ENCODE data around the gene MYO15B. TPM values are rescaled to one million over a fixed set of nuclear protein-coding genes. Genes with fewer than 3 reads are reported as not detected.

Gene MYO15B
- total RNA-seq, 2 experiments from 2014 or later, result 11.3 to 13.7 TPM

DNA sequence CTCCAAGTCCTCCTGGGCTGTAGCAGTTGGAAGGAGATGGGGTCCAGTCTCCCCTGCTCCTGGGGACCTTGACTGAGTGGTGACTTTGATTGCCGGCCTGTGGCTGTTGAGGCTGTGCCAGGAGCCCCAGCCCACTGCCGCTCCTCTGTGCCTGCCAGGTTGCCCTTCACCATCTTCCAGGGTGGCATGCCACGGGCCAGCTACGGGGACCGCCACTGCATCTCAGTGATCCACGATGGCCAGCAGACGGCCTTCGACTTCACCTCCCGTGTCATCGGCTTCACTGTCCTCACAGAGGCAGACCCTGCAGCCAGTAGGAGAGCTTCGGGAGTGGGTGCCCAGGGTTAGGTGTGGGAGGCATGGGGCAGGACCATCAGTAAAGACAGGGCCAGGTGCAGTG is 23.4 kb upstream of the MYO15B start:
- POLR2A ChIA-PET, result no interaction called here
- DNase-seq, result no peak
- Mint-ChIP-seq H3K27ac (no peak overlapping the region), H3K27me3 (no peaks in the 10 kb centered on the region), H3K4me3 (no peak overlapping the region), H3K36me3 (ENCODE audit: low read depth) (no peaks in the 10 kb centered on the region), H3K9me3 (no peaks in the 10 kb centered on the region), H3K4me1 (no peaks in the 10 kb centered on the region)
- CTCF ChIA-PET, result no interaction called here

DNA sequence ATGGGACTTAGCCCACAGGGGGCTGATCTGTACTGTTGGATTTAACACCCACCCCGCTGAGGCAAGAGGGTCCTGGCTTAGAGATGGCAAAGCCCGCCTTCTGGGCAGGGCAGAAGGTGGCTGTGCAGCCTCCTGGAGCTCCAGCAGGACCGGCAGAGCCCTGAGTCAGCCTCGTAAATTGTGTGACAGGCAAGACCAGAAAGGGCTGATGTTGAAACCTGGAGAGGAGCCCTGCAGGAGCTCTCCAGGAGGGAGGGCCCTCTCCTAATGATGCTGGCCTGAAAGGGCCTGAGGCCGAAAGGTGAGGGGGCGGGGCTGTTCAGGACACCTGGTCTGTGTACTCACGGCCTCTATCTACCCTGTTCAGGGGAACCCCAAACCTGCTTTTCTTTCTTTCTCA is 22.5 kb upstream of the MYO15B start:
- H3K27me3 Mint-ChIP-seq, result no peaks in the 10 kb centered on the region
- ChIA-PET POLR2A (no interaction called here), CTCF (no interaction called here)
- no peak overlapping the region for H3K4me3 Mint-ChIP-seq
- no peaks in the 10 kb centered on the region for H3K9me3 Mint-ChIP-seq
- no peak overlapping the region for H3K27ac Mint-ChIP-seq
- DNase-seq, result no peak
- no peaks in the 10 kb centered on the region for H3K4me1 Mint-ChIP-seq
- no peaks in the 10 kb centered on the region for H3K36me3 Mint-ChIP-seq (ENCODE audit: low read depth)

DNA sequence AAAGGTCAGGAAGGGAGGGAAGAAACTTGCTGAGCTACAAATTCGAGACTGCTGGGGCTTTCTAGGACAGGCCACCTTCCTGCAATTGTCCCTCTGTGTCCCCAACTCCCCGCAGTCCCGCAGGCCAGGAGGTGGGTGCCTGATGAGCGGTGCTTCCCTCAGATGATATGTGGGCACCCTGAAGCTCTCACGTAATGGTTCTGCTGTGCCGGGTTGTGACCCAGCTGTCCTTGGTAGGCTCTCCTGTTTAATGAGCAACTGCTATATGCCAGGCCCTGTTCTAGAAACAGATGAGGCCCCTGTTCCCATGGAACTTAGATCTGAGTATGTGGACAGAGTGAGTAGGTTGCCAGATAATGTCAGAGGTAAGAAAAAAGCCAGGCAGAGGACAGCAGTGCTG is 22.0 kb upstream of the MYO15B start:
- Mint-ChIP-seq H3K4me3 (no peak overlapping the region), H3K9me3 (no peaks in the 10 kb centered on the region), H3K4me1 (no peaks in the 10 kb centered on the region), H3K27me3 (no peaks in the 10 kb centered on the region), H3K27ac (no peak overlapping the region), H3K36me3 (ENCODE audit: low read depth) (no peaks in the 10 kb centered on the region)
- no peak for DNase-seq
- CTCF ChIA-PET, result no interaction called here
- POLR2A ChIA-PET, result no interaction called here

DNA sequence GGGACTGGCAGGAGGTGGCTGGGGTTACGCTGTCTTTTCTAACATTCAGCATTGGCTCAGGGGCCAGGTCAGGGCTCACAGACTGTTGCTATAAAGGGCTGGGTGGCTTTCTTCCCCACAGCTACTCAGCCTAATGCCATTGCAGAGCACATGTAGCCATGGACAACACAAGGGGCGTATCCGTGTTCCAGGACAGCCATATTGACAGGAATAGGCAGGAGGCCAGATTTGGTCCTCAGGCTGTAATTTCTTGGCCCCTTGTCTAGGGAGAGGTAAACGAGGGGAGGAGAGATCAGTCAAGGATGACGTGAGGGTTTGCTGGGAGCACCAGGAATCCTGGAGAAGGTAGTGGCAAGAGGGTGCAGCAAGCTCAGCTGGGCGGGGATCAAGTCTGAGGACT is 21.2 kb upstream of the MYO15B start:
- no peaks in the 10 kb centered on the region for H3K36me3 Mint-ChIP-seq (ENCODE audit: low read depth)
- H3K9me3 Mint-ChIP-seq, result no peaks in the 10 kb centered on the region
- H3K4me3 Mint-ChIP-seq, result no peak overlapping the region
- DNase-seq, result no peak
- peaks cover 3% of the 10 kb centered on the region for H3K4me1 Mint-ChIP-seq
- ChIA-PET POLR2A (no interaction called here), CTCF (no interaction called here)
- H3K27me3 Mint-ChIP-seq, result no peaks in the 10 kb centered on the region
- H3K27ac Mint-ChIP-seq, result no peak overlapping the region

DNA sequence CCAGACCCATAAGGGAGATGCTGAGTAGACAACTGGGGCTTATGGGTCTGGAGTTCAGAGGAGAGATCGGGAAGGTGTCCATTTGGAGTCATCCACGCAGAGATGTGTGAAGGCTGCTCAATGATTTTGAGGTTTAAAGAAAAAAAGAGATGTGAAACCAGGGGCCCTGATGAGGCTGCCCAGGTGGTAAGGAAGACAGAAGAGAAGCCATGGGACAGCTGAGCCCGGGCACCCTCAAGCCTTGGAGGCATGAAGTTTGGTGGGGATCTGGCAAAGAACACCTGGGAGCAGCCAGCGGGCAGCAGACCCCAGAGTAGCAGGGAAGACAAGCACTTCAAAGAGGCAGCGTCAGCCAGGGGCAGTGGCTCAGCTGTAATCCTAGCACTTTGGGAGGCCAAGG is 20.8 kb upstream of the MYO15B start:
- no peaks in the 10 kb centered on the region for H3K27me3 Mint-ChIP-seq
- POLR2A ChIA-PET, result no interaction called here
- no peaks in the 10 kb centered on the region for H3K9me3 Mint-ChIP-seq
- DNase-seq, result no peak
- no peak overlapping the region for H3K4me3 Mint-ChIP-seq
- H3K36me3 Mint-ChIP-seq (ENCODE audit: low read depth), result no peaks in the 10 kb centered on the region
- H3K27ac Mint-ChIP-seq, result no peak overlapping the region
- CTCF ChIA-PET, result interaction anchor here (0.6 kb wide), 1 partner anchor 53 kb away, joined by 4 read pairs; no protein-coding TSS in a partner anchor
- H3K4me1 Mint-ChIP-seq, result peaks cover 3% of the 10 kb centered on the region

DNA sequence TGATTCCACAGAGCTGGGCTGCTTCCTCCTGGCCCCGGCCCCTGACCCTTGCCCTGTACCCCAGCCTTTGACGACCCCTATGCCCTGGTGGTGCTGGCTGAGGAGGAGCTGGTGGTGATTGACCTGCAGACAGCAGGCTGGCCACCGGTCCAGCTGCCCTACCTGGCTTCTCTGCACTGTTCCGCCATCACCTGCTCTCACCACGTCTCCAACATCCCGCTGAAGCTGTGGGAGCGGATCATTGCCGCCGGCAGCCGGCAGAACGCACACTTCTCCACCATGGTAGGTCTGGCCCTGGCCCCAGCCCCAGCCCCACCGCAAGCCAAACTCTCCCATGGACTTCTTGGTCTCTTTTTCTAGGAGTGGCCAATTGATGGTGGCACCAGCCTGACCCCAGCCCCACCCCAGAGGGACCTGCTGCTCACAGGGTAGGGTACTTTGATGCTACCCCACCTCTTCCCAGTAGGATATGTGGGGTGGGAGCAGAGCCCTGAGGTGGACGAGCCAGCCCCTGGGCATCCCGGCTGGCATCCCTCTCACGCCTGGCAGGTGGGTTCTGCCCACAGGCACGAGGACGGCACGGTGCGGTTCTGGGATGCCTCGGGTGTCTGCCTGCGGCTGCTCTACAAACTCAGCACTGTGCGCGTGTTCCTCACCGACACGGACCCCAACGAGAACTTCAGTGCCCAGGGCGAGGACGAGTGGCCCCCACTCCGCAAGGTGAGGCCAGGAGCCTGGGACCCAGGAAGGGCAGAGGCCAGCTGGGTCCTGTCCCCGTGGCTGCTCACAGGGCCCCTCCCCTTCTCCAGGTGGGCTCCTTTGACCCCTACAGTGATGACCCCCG is 19.0 kb upstream of the MYO15B start:
- no peak overlapping the region for H3K27ac Mint-ChIP-seq
- H3K36me3 Mint-ChIP-seq (ENCODE audit: low read depth), result no peaks in the 10 kb centered on the region
- no peaks in the 10 kb centered on the region for H3K9me3 Mint-ChIP-seq
- no peak overlapping the region for H3K4me3 Mint-ChIP-seq
- no peaks in the 10 kb centered on the region for H3K27me3 Mint-ChIP-seq
- peaks cover 3% of the 10 kb centered on the region for H3K4me1 Mint-ChIP-seq
- no peak for DNase-seq
- ChIA-PET POLR2A (no interaction called here), CTCF (no interaction called here)

DNA sequence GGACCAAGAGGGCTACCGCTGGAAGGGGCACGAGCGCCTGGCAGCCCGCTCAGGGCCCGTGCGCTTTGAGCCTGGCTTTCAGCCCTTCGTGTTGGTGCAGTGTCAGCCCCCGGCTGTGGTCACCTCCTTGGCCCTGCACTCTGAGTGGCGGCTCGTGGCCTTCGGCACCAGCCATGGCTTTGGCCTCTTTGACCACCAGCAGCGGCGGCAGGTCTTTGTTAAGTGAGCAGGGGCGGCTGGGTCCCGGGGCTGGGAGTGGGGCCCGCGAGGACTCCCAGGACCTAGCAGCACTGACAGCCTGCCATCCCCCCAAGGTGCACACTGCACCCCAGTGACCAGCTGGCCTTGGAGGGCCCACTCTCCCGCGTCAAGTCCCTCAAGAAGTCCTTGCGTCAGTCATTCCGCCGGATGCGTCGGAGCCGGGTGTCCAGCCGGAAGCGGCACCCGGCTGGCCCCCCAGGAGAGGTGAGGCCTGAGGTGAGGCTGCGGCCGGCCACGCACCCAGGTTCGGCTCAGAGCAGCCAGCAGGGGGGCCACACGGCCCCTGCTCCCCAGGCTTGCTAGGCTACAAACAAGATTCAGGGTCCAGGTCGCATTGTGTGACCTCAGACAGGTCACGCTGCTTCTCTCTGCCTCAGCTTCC is 17.4 kb upstream of the MYO15B start:
- no peaks in the 10 kb centered on the region for H3K27me3 Mint-ChIP-seq
- POLR2A ChIA-PET, result interaction anchor here (1.9 kb wide), 1 partner anchor 18 kb away, joined by 7 read pairs; the partner anchor contains the start of gene MYO15B
- CTCF ChIA-PET, result no interaction called here

DNA sequence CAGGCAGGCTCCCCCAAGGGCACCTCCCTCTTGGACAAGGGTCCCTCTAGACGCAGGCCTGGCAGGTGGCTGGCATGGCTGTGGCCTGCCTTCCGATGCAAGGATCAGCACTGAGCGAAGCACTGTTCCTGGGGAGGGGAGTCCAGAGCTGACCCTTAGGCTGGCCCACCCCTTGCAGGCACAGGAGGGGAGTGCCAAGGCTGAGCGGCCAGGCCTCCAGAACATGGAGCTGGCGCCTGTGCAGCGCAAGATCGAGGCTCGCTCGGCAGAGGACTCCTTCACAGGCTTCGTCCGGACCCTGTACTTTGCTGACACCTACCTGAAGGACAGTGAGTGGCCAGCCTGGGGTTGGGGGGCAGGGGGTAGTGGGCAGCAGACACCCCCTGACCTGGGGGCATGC is 16.8 kb upstream of the MYO15B start:
- ChIA-PET CTCF (interaction anchor here (0.7 kb wide), 1 partner anchor 31 kb away, joined by 3 read pairs; no protein-coding TSS in a partner anchor), POLR2A (interaction anchor here (0.9 to 1.9 kb wide), 5 partner anchors 10 to 54 kb away, joined by 3 to 7 read pairs (median 4); partner anchors contain the start of genes MYO15B and TSEN54)
- H3K27me3 Mint-ChIP-seq, result no peaks in the 10 kb centered on the region
- no peaks in the 10 kb centered on the region for H3K9me3 Mint-ChIP-seq
- no peak overlapping the region for H3K27ac Mint-ChIP-seq
- DNase-seq, result no peak
- H3K36me3 Mint-ChIP-seq (ENCODE audit: low read depth), result no peaks in the 10 kb centered on the region
- peaks cover 3% of the 10 kb centered on the region for H3K4me1 Mint-ChIP-seq
- H3K4me3 Mint-ChIP-seq, result no peak overlapping the region

More for the DNA sequence above, 17.4 kb upstream of the MYO15B start:
- no peak for DNase-seq
- Mint-ChIP-seq H3K9me3 (no peaks in the 10 kb centered on the region), H3K36me3 (ENCODE audit: low read depth) (no peaks in the 10 kb centered on the region), H3K27ac (no peak overlapping the region), H3K4me1 (peaks cover 3% of the 10 kb centered on the region), H3K4me3 (no peak overlapping the region)

DNA sequence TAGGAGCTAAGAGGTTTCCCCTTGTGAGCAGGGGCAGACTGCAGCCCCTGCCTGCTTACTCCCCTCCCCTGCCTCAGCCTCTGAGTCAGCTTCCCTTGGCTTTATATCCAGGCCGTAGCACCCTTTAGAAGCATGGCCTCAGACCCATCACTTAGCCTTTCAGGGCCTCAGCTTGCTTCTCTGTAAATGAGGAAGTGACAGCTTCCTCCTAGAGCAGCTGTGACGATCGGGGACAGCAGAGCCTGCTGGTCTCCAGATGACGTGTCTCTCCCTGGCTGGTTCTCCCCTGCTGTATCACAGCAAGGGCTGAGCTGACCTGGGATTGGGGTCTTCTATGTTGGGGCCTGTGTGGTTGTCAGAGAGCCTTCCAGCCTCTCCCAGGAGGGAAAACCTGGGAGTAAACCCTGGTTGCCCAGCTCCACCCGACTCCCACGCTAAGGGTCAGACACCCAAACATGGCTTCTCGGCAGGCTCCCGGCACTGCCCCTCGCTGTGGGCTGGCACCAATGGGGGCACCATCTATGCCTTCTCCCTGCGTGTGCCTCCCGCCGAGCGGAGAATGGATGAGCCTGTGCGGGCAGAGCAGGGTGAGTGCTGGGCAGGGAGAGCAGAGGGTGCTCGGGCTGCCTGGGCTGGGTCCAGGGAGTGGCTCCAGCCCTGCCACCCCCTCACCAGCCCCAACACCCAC is 16.3 kb upstream of the MYO15B start:
- Mint-ChIP-seq H3K36me3 (ENCODE audit: low read depth) (no peaks in the 10 kb centered on the region), H3K27ac (no peak overlapping the region), H3K4me3 (no peak overlapping the region), H3K9me3 (no peaks in the 10 kb centered on the region), H3K4me1 (peaks cover 3% of the 10 kb centered on the region), H3K27me3 (no peaks in the 10 kb centered on the region)
- DNase-seq, result no peak
- ChIA-PET POLR2A (interaction anchor here (0.9 to 1.9 kb wide), 5 partner anchors 10 to 55 kb away, joined by 3 to 7 read pairs (median 4); partner anchors contain the start of genes MYO15B and TSEN54), CTCF (interaction anchor here (0.7 to 1.4 kb wide), 2 partner anchors 10 to 30 kb away, joined by 3 to 4 read pairs; no protein-coding TSS in a partner anchor)

DNA sequence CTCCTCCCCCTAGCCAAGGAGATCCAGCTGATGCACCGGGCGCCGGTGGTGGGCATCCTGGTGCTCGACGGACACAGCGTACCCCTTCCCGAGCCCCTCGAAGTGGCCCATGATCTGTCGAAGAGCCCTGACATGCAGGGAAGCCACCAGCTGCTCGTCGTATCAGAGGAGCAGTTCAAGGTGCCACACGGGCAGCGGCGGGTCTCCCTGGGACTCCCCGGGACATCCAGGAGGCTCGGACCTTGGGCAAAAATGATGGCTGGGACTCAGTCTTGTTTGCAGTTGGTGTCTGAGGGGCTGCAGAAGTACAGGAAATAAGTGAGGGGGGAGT is 15.8 kb upstream of the MYO15B start:
- CTCF ChIA-PET, result interaction anchor here (0.7 to 1.4 kb wide), 2 partner anchors 9 to 16 kb away, joined by 4 to 7 read pairs; no protein-coding TSS in a partner anchor
- POLR2A ChIA-PET, result interaction anchor here (0.9 to 1.9 kb wide), 2 partner anchors 16 to 37 kb away, joined by 3 to 7 read pairs; partner anchors contain the start of gene MYO15B
- H3K9me3 Mint-ChIP-seq, result no peaks in the 10 kb centered on the region
- DNase-seq, result no peak
- no peaks in the 10 kb centered on the region for H3K27me3 Mint-ChIP-seq
- no peaks in the 10 kb centered on the region for H3K36me3 Mint-ChIP-seq (ENCODE audit: low read depth)
- peaks cover 3% of the 10 kb centered on the region for H3K4me1 Mint-ChIP-seq
- H3K27ac Mint-ChIP-seq, result no peak overlapping the region
- no peak overlapping the region for H3K4me3 Mint-ChIP-seq

DNA sequence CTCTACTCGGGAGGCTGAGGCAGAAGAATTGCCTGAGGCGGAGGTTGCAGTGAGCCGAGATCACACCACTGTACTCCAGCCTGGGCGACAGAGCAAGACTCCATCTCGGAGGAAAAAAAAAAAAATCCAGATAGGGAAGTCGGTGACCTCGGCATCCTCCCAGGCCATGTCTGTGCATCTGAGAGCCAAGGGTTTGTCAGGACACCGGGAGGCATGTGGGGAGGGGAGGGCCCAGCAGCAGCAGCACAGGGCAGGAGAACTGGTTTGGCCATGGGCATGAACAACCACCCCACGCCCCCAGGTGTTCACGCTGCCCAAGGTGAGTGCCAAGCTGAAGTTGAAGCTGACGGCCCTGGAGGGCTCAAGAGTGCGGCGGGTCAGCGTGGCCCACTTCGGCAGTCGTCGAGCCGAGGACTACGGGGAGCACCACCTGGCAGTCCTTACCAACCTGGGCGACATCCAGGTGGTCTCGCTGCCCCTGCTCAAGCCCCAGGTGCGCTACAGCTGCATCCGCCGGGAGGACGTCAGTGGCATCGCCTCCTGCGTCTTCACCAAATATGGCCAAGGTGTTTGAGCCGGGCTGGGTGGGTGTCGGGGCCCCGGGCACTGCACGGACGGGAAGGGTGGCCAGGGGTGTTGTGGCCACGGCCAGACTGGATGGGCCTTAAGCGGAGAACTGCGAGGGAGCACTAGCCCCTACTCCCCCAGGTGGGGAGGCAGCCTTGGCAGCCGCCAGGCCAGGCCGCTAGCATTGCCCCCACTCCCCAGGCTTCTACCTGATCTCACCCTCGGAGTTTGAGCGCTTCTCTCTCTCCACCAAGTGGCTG is 14.7 kb upstream of the MYO15B start:
- CTCF ChIA-PET, result interaction anchor here (0.7 to 1.4 kb wide), 2 partner anchors 8 to 17 kb away, joined by 4 to 7 read pairs; no protein-coding TSS in a partner anchor
- Mint-ChIP-seq H3K36me3 (ENCODE audit: low read depth) (no peaks in the 10 kb centered on the region), H3K27ac (no peak overlapping the region), H3K4me1 (peaks cover 3% of the 10 kb centered on the region), H3K9me3 (no peaks in the 10 kb centered on the region), H3K4me3 (no peak overlapping the region), H3K27me3 (no peaks in the 10 kb centered on the region)
- no peak for DNase-seq
- POLR2A ChIA-PET, result no interaction called here

DNA sequence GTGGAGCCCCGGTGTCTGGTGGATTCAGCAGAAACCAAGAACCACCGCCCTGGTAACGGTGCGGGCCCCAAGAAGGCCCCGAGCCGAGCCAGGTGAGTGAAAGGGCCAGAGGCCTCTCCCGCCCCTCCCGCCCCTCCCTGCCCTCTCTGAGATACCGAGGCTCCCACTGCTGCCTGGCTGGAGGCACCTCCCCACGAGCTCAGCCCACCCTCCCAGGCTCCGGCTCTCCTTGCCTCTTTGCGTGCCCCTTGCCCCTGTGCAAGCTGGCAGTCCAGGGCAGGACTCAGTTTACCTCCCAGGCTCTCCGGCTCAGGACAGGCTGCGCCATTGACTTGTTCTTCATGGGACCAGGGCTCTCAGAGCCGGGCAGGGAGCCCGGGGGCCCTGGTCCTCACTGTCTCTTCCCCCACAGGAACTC is 14.1 kb upstream of the MYO15B start:
- DNase-seq, result no peak
- no peak overlapping the region for H3K27ac Mint-ChIP-seq
- ChIA-PET CTCF (no interaction called here), POLR2A (no interaction called here)
- peaks cover 3% of the 10 kb centered on the region for H3K4me1 Mint-ChIP-seq
- H3K4me3 Mint-ChIP-seq, result no peak overlapping the region
- no peaks in the 10 kb centered on the region for H3K36me3 Mint-ChIP-seq (ENCODE audit: low read depth)
- H3K9me3 Mint-ChIP-seq, result no peaks in the 10 kb centered on the region
- H3K27me3 Mint-ChIP-seq, result no peaks in the 10 kb centered on the region
